NCI-H226 (cell line): ENCODE results near the gene ANAPC10.
"Not testable (repeated sequence)": the region's sequence is repeated elsewhere in the genome, so short reads cannot be mapped to it uniquely, and the experiment has no call there.

ENCODE experiments used
- DNase-seq: peaks from one replicate; pipeline ENCODE4 v3.0.0-alpha.2; 2015

The ANAPC10 gene

GRCh38 chr4:145066063-145066501, 31.9 kb downstream of the ANAPC10 start:
- no peak for DNase-seq

GRCh38 chr4:145061318-145061920, 36.6 kb downstream of the ANAPC10 start:
- peak; percentile 16 for DNase-seq

GRCh38 chr4:145058256-145058655, 39.7 kb downstream of the ANAPC10 start:
- DNase-seq, result no peak

- DNase-seq, result no peak
Observed at GRCh38 chr4:145056325-145057130, 41.5 kb downstream of the ANAPC10 start.

GRCh38 chr4:145055533-145056257, 42.3 kb downstream of the ANAPC10 start:
- DNase-seq, result no peak

- DNase-seq, result no peak
Observed at GRCh38 chr4:145049241-145049640, 48.8 kb downstream of the ANAPC10 start.

- no peak for DNase-seq
Observed at GRCh38 chr4:145048817-145049216, 49.2 kb downstream of the ANAPC10 start.

- DNase-seq, result no peak
Observed at GRCh38 chr4:145047151-145047550, 50.8 kb downstream of the ANAPC10 start.

- DNase-seq, result no peak
Observed at GRCh38 chr4:145045180-145045579, 52.8 kb downstream of the ANAPC10 start.

GRCh38 chr4:145044341-145044740, 53.7 kb downstream of the ANAPC10 start:
- no peak for DNase-seq

- no peak for DNase-seq
Observed at GRCh38 chr4:145043306-145043705, 54.7 kb downstream of the ANAPC10 start.

GRCh38 chr4:145042601-145043285, 55.3 kb downstream of the ANAPC10 start:
- no peak for DNase-seq

GRCh38 chr4:145041378-145041777, 56.6 kb downstream of the ANAPC10 start:
- no peak for DNase-seq

- DNase-seq, result no peak
Observed at GRCh38 chr4:145035494-145036136, 62.4 kb downstream of the ANAPC10 start.

- peak; percentile 3 for DNase-seq
Observed at GRCh38 chr4:145034727-145035211, 63.2 kb downstream of the ANAPC10 start.

GRCh38 chr4:145019346-145019745, 78.7 kb downstream of the ANAPC10 start:
- no peak for DNase-seq

GRCh38 chr4:145014365-145014764, 83.6 kb downstream of the ANAPC10 start:
- no peak for DNase-seq

- DNase-seq, result peak; percentile 42
Observed at GRCh38 chr4:145012841-145013240, 85.2 kb downstream of the ANAPC10 start.

GRCh38 chr4:145011636-145012035, 86.4 kb downstream of the ANAPC10 start:
- DNase-seq, result no peak

- not testable (repeated sequence) for DNase-seq
Observed at GRCh38 chr4:145010315-145010714, 87.7 kb downstream of the ANAPC10 start.

- DNase-seq, result no peak
Observed at GRCh38 chr4:145003675-145004074, 94.3 kb downstream of the ANAPC10 start.

- no peak for DNase-seq
Observed at GRCh38 chr4:145001635-145002034, 96.4 kb downstream of the ANAPC10 start.
